GM21381 (cell line): ENCODE results near the gene MYEOV.

Source experiments
- ATAC-seq: cut with Tn5 transposase; IDR thresholded peaks from one replicate; pipeline ENCODE4 v1.9.1; 2021; ENCODE audit warnings: mild to moderate bottlenecking, moderate library complexity; ENCODE audit not compliant: unreplicated experiment

MYEOV gene

GRCh38 chr11:69286374-69287371, 7.3 kb upstream of the MYEOV start:
- no peak for ATAC-seq

DNA sequence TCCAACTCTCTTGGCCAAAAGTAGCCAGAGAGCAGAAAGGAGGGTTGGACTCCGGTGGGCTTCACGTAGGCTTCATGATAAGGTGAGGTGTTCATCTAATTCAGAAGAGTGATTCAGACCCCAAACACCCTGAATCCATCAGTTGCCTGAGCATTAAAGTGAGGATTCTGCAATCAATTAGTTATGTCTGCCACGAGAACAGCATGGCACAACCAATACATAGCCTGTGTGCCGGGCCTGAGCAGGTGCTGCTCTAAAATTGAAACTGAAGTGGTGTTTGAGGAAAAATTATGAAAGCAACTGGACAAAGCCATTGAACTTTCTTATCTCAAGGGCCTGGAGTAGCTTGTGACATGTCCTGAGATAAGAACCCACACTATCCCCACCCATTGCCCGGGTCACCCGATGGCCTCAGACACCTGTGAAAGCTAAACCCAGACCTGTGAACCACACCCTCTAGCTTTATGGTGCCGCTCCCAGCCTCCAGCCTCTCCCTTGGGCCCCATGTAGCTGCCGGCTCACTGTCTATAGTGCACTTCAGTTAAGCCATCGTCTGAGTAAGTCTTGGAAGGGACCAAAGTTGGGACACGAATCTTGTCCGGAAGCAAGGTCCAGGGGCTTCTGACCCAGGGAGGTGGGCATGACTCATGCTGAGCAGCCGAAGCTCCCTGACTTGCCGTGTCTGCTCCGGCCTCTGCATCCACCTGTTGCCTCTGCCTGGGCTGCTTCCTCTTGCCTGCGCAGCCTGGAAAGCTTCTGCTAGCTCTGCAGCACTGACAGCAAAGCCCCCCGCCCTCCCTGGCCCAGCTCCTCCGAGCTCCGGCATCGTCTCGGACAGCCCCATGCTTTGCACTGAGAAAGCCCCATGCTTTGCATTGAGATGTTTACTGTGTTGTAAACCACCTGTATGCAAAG, 5.7 kb upstream of the MYEOV start:
- ATAC-seq = no peak

DNA sequence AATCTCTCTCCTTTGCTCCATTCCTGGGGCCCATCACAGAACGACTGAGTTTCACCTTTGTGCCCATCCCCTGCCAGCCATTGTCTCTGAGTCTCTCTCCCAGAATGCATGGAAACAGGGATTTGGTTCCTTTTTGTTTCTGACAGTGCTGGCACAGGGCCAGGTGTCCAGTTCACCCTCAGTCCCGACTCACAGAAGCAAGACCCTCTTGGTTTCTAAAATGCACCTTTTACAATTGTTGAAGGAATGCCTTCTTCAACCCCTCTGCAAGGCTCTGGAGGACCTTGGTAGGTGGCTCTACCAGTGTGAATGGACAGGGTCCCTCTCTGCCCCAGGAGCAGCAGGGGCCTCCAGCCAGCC, 5.1 kb upstream of the MYEOV start:
- no peak for ATAC-seq

DNA sequence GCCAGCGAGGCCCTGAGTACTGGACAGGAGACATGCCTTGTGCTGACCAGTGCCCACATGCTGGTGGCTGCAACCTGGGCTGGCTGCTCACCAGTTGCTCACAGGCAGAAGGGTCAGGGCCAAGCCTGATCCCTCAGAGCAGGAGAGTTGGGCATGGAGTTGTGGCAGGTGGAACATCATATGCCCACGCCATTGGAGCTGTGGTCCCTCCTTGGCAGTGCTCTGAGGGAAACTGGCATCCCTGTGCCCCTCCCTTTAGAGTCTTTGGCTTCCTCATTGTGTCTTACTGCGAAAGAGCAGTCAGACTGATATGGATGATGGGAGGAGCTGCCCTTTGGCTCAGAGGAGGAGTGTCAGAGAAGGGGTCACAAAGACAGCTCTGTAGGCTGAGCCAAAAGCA, 3.1 kb upstream of the MYEOV start:
- ATAC-seq = no peak

DNA sequence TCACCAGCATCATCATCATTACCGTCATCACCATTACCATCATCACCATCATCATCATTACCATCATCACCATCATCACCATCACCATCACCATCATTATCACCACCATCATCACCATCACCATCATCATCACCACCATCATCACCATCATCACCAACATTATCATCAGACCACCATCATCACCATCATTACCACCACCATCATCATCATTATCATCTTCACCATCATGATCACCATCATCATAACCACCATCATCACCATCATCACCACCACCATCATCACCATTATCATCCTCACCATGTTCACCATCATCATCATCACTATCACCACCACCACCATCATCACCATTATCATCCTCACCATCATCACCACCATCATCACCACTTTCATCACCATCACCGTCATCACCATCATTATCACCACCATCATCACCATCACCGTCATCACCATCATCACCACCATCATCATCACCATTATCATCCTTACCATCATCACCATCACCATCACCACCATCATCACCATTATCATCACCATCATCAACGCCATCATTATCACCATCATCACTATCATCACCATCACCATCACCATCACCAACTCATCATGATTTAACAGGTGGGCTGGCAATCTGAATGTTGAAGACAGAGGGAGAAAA, 2.4 kb upstream of the MYEOV start:
- ATAC-seq = no peak

- no peak for ATAC-seq
These were observed 1.7 kb upstream of the MYEOV start for GRCh38 chr11:69292221-69292648.

GRCh38 chr11:69293087-69293486, 868 bp upstream of the MYEOV start:
- no peak for ATAC-seq

DNA sequence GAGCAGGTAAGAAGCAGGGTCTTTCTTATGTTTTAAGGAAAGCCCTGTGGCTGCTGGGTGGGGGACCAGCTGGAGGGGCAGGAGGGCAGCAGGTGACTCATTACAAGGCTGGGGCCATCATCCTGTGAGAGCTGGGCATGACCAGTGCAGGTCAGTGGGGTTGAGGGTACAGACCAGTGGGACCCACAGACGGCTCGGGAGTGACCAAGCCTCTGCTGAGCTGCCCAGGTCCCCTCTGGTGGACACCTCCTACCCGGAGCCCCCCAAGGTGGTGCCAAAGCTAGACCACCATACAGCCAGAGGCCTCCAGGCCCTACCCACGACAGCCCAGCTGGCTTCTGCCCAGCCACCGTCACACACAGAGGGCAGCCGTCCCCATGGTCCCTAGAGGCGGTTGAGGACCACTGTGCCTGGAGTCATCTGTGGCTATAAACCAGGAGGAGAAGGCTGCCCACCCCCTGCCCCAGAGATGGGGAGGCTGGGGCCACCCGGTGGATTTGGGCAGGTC, 670 bp downstream of the MYEOV start:
- ATAC-seq = no peak

- no peak for ATAC-seq
These were observed 1.4 kb downstream of the MYEOV start for GRCh38 chr11:69295079-69295994.

GRCh38 chr11:69295995-69296889, 2.3 kb downstream of the MYEOV start:
- no peak for ATAC-seq

- ATAC-seq = peak; percentile 59
These were observed 3.2 kb downstream of the MYEOV start for GRCh38 chr11:69296890-69297786.

- ATAC-seq = peak; percentile 16
These were observed 3.9 kb downstream of the MYEOV start for GRCh38 chr11:69297787-69298266.

DNA sequence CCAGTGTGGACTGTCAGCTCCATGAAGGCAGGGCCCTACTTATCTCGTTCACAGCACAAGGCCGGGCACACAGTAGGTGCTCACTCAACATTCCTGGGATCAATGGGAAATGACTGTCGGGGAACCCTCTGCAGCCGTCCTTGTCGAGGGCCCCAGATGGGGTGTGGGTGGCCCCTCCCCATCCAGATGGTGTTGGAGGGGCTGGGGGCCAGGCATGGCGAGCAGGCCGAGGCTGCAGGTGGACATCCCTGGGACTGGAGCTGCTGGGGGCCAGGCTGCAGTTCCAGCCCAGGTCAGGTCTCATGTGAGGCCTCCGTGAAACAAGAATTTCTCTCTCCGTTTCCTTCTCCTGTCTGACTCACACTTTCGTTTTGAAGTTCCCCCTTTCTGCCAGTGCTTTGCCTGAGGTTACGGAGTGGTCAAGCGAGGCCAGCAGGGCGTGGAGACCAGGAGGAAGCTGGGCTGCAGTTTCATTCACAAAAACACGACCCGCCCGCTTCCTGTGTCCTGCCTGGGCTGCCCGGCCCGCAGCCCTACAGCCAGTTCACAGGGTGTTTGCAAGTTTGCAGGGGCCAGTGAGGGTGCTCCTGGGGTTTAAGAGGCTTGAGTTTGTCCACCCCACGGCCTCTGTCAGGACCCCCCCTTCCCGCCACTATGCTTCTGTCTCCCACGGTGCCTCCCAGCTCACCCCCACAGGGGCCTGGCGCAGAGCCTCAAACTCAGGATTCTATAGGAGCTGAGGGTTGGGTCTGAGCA, 4.5 kb downstream of the MYEOV start:
- peak; percentile 40 for ATAC-seq

GRCh38 chr11:69299023-69299461, 5.1 kb downstream of the MYEOV start:
- ATAC-seq = no peak

DNA sequence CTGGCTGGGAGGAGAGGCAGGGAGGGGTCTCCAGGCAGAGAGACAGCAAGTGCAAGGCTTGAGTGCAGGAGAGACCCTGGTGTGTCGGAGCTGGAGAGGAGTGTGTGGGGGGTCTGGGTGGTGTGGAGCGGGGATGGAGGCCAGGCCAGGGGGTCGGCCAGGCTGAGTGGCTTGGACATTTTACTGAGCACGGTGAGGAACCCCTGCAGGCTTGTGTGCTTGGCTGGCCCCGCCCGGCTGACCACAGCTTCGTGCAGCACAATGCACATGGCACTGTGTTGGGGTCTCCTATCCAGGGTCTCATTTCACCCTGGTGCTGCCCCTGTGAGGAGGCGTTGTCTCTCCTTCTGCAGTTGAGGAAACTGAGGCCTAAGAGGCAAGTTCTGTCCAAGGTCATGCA, 5.6 kb downstream of the MYEOV start:
- ATAC-seq = no peak

GRCh38 chr11:69300120-69301060, 6.4 kb downstream of the MYEOV start:
- ATAC-seq = no peak
